A172 (cell line): ENCODE data around the gene C2orf42. TPM values are rescaled to one million over a fixed set of nuclear protein-coding genes. Genes with fewer than 3 reads are reported as not detected.
"Not testable (repeated sequence)": the region's sequence is repeated elsewhere in the genome, so short reads cannot be mapped to it uniquely, and the experiment has no call there.

Source experiments
- DNase-seq: peaks from one replicate; pipeline ENCODE4 v3.0.0-alpha.2; 2015; ENCODE audit warnings: low spot score
- total RNA-seq: library from RNA; depleted of rRNA; stranded (reverse); fragments of >200 nt; shearing (Covaris generic); gene quantifications from 2 replicates; pipeline ENCODE4 v1.2.3, GENCODE V29; 2014; rRNA removed

Gene C2orf42
- total RNA-seq, 1 experiment from 2014 or later, result 13.2 TPM

- DNase-seq, result no peak
These were observed 86.3 kb downstream of the C2orf42 start for GRCh38 chr2:70104231-70105111.

- no peak for DNase-seq
These were observed 87.2 kb downstream of the C2orf42 start for GRCh38 chr2:70103531-70104061.

- DNase-seq, result not testable (repeated sequence)
These were observed 88.4 kb downstream of the C2orf42 start for GRCh38 chr2:70102323-70102905.

GRCh38 chr2:70101686-70102085 is 89.1 kb downstream of the C2orf42 start:
- DNase-seq, result not testable (repeated sequence)

GRCh38 chr2:70101174-70101573 is 89.6 kb downstream of the C2orf42 start:
- DNase-seq, result no peak

Other genes with a start within 250 kb of the C2orf42 start
- gene ASPRV1, start 229.4 kb downstream of the C2orf42 start, total RNA-seq, result 0.10 TPM in 1 of 2 replicates, not detected in the other
- 24.3 and 26.3 TPM in 2 replicates for gene PCBP1, start 103.5 kb downstream of the C2orf42 start, total RNA-seq
- gene TIA1, start 57.6 kb upstream of the C2orf42 start, total RNA-seq, result 72.2 and 91.5 TPM in 2 replicates
- gene PCYOX1, start 67.1 kb upstream of the C2orf42 start, total RNA-seq, result 65.8 and 77.7 TPM in 2 replicates
- gene SNRPG, start 102.7 kb upstream of the C2orf42 start, total RNA-seq, result 422 and 518 TPM in 2 replicates
- 90.6 and 97.3 TPM in 2 replicates for gene FAM136A, start 111.0 kb upstream of the C2orf42 start, total RNA-seq